Measurements from ENCODE around the gene ACAP2.

- no peak for TF ChIP-seq CTCF (IDR thresholded peaks at IDR 0.05)
- TF ChIP-seq POLR2A (IDR thresholded peaks at IDR 0.05): no peak
These were observed 26.0 kb upstream of the ACAP2 start for GRCh38 chr3:195468841-195469240.
